ENCODE measurements around the gene BORCS8.

DNA sequence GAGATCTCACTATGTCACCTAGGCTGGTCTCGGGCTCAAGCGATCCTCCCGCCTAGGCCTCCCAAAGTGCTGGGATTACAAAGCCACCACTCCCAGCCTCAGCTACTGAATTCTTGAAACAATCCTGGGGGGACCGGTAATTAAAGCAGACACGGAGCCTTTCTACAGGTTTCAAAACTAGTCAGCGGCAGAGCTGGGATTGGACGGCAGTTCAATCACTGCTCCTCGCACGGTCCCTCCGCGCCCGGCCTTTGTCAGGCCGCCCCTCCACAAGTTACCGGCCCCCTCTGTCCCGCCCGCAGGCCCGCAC, 229 bp downstream of the BORCS8 start:
- TF ChIP-seq, protein P1, sequence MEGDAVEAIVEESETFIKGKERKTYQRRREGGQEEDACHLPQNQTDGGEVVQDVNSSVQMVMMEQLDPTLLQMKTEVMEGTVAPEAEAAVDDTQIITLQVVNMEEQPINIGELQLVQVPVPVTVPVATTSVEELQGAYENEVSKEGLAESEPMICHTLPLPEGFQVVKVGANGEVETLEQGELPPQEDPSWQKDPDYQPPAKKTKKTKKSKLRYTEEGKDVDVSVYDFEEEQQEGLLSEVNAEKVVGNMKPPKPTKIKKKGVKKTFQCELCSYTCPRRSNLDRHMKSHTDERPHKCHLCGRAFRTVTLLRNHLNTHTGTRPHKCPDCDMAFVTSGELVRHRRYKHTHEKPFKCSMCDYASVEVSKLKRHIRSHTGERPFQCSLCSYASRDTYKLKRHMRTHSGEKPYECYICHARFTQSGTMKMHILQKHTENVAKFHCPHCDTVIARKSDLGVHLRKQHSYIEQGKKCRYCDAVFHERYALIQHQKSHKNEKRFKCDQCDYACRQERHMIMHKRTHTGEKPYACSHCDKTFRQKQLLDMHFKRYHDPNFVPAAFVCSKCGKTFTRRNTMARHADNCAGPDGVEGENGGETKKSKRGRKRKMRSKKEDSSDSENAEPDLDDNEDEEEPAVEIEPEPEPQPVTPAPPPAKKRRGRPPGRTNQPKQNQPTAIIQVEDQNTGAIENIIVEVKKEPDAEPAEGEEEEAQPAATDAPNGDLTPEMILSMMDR (IDR thresholded peaks at IDR 0.05), result no peak
- no peak for TF ChIP-seq POLR2A (IDR thresholded peaks at IDR 0.05)

Measured in thyroid gland (tissue), 4 donors.